PFSK-1 (cell line): ENCODE data around the gene HECA.

Source experiments
- FOXP2 ChIP-seq: optimal IDR thresholded peaks from 2 replicates; pipeline ENCODE3; 2011; ENCODE audit warnings: borderline replicate concordance, control low read depth, inconsistent platforms; ENCODE audit not compliant: insufficient read depth; ENCODE audit errors: extremely low read length, extremely low read depth
- POLR2AphosphoS5 ChIP-seq: IDR thresholded peaks from 2 replicates; pipeline ENCODE4 v1.6.1; 2012; ENCODE audit warnings: low read depth, mild to moderate bottlenecking, control low read depth, low read length, moderate library complexity
- REST ChIP-seq, 2 experiments: IDR thresholded peaks; 2 replicates each; pipeline versions ENCODE4 v1.6.1 to v1.8.0; 2011 to 2012; ENCODE audit warnings: low read depth in 2 of 2, low read length in 2 of 2, control low read depth in 1 of 2, inconsistent platforms in 1 of 2, mild to moderate bottlenecking in 1 of 2, moderate library complexity in 1 of 2; ENCODE audit not compliant: insufficient read depth in 1 of 2
- SIN3A ChIP-seq: IDR thresholded peaks from 2 replicates; pipeline ENCODE4 v1.6.1; 2012; ENCODE audit warnings: mild to moderate bottlenecking, low read length, moderate library complexity, borderline replicate concordance; ENCODE audit not compliant: insufficient read depth
- TAF1 ChIP-seq: IDR thresholded peaks from 2 replicates; pipeline ENCODE4 v1.6.1; 2012; ENCODE audit warnings: low read length, control low read depth, borderline replicate concordance; ENCODE audit not compliant: insufficient read depth

Gene HECA

GRCh38 chr6:139145661-139146060 lies 10.8 kb downstream of the HECA start:
- TF ChIP-seq SIN3A: no peak
- no peak for TF ChIP-seq FOXP2
- no peak for TF ChIP-seq REST (IDR thresholded peaks at IDR 0.05; ENCODE audit: insufficient read depth in 1 of 2, low read depth in 2 of 2, low read length in 2 of 2)

GRCh38 chr6:139146317-139146726 lies 11.4 kb downstream of the HECA start:
- TF ChIP-seq SIN3A (no peak), TAF1 (no peak), POLR2AphosphoS5 (no peak), REST (IDR thresholded peaks at IDR 0.05; ENCODE audit: insufficient read depth in 1 of 2, low read depth in 2 of 2, low read length in 2 of 2) (no peak), FOXP2 (no peak)

GRCh38 chr6:139147628-139148027 lies 12.7 kb downstream of the HECA start:
- no peak for TF ChIP-seq POLR2AphosphoS5

GRCh38 chr6:139148557-139149235 lies 13.8 kb downstream of the HECA start:
- TF ChIP-seq REST (IDR thresholded peaks at IDR 0.05; ENCODE audit: insufficient read depth in 1 of 2, low read depth in 2 of 2, low read length in 2 of 2) (no peak), SIN3A (no peak), FOXP2 (no peak), TAF1 (no peak), POLR2AphosphoS5 (no peak)

- no peak for TF ChIP-seq TAF1
- TF ChIP-seq POLR2AphosphoS5: no peak
- TF ChIP-seq SIN3A: no peak
- TF ChIP-seq REST (IDR thresholded peaks at IDR 0.05; ENCODE audit: insufficient read depth in 1 of 2, low read depth in 2 of 2, low read length in 2 of 2): no peak
- TF ChIP-seq FOXP2: no peak
These were observed 14.5 kb downstream of the HECA start for GRCh38 chr6:139149383-139149782.

GRCh38 chr6:139150920-139151319 lies 16.0 kb downstream of the HECA start:
- TF ChIP-seq TAF1: no peak
- no peak for TF ChIP-seq SIN3A
- no peak for TF ChIP-seq REST (IDR thresholded peaks at IDR 0.05; ENCODE audit: insufficient read depth in 1 of 2, low read depth in 2 of 2, low read length in 2 of 2)
- TF ChIP-seq FOXP2: no peak
- TF ChIP-seq POLR2AphosphoS5: no peak
